Measurements from ENCODE around the gene EDNRA.
"Not testable (repeated sequence)": the region's sequence is repeated elsewhere in the genome, so short reads cannot be mapped to it uniquely, and the experiment has no call there.

Gene EDNRA

DNA sequence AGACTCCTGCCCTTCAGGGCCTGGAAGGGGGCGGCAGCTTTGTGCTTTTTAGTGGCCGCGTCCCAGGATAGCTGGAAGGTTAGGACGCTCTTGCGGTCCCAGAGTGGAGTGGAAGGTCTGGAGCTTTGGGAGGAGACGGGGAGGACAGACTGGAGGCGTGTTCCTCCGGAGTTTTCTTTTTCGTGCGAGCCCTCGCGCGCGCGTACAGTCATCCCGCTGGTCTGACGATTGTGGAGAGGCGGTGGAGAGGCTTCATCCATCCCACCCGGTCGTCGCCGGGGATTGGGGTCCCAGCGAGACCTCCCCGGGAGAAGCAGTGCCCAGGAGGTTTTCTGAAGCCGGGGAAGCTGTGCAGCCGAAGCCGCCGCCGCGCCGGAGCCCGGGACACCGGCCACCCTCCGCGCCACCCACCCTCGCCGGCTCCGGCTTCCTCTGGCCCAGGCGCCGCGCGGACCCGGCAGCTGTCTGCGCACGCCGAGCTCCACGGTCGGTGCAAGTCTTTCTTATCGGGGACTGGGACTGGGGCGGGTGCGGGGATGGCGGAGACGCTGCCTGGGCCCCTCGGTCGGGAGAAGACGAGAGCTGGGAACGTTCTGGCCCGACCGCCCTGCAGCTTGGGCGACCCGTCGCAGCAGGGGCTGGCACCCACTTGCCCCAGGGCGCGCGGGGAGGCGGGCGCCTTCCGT is at the start of gene EDNRA:
Gene EDNRA, plus strand, starts transcription at position 207 of the 686 bp plus-strand sequence. CDS start 4,585 bp downstream, outside the sequence.
- in situ Hi-C loops (cut with HindIII; ENCODE audit: low sequenced_read_pairs): no loop called here

DNA sequence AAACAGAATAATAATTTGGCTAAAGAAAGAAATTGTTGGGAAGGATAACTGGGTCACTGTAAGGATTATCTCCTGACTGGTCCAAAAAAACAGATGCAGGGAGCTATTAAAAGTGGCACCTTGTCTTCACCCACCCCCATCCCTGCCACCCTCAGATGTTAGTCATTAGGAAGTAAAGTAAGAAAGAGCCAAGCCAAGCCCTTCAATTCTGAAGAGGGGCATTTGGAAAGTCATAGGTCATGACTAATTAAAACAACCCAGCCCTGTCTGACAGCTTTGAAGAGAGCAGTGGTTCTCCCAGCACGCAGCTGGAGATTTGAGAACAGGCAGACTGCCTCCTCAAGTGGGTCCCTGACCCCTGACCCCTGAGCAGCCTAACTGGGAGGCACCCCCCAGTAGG is 46.5 kb upstream of the EDNRA start:
- in situ Hi-C loops (cut with HindIII; ENCODE audit: low sequenced_read_pairs): not testable (repeated sequence)

DNA sequence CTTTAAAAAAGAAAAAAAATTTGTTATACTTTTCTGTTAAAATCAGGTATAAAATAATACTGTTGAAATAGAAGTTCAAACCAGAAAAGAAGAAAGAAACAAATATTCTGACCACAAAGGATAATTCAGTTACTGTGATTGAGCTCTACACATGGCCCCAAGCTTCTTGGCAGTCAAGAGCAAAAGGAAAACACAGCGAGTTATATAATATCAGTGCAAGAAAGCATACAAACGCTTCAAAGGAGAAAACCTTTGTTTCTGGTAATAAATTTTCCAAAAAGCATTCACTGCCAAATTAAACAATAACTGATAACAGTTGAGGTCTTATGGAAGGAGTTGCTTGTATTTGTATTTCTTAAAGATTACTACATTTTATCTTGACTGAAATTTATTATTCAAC is 40.5 kb upstream of the EDNRA start:
- in situ Hi-C loops (cut with HindIII; ENCODE audit: low sequenced_read_pairs): no loop called here

DNA sequence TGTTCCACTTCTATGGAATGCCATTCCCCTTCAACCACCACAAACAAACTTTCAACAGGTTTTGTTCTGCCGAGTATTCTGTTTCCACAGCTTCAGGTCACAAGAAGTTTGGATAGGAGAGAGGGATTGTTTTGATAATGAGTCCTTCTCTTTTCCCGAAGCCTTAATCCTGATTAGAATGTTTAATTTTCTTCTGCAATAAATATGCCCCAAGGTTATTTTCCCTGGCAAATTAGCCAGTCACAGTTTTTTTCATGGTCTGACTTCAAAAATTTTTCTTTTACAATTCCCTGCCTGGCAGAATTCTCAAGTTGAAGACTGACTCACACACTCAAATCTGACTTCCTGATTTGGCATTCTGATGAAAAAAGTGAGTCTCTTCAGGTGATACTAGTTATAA is 33.1 kb upstream of the EDNRA start:
- in situ Hi-C loops (cut with HindIII; ENCODE audit: low sequenced_read_pairs): no loop called here

DNA sequence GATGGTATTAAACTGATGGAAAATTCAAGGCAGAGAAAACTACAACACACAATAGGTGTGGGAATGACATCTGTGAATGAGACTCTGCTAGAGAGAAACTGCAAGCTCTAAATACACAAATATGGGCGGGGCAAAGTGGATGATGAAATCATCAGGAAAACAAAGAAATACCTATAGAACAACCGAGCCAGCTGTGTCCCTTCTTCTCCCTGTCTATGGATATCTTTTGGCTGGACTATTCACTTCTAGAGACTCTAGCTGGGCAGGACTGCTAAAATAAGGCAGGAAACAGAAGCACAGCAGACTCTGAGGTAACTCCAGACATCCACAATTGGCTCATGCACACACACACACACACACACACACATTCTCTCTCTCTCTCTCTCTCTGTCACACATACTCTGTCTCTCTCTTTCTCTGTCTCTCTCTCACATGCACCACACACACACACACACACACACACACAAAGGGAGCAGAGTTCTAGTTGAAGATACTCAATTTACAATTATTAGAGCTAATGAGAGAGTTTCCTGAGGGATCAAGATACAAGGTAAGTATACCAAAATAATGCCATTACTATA is 27.2 kb upstream of the EDNRA start:
- in situ Hi-C loops (cut with HindIII; ENCODE audit: low sequenced_read_pairs): no loop called here

DNA sequence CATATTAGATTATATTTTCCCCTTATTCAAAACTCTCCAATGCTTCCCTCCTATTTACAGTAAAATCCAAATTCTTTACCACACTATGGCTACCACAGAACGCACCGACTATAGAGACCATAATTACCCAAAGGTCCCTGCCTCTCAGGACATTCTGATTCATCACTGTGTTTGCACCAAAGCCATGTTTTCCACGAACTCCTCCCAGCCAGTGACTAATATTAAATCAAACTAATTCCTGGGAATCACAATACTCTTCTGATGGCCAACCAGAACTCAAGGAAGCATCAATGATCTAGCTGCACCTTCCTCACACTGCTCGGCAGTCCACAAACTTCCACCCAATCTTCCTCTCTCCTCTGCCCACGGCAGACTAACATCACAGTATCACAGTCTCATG is 24.2 kb upstream of the EDNRA start:
- in situ Hi-C loops (cut with HindIII; ENCODE audit: low sequenced_read_pairs): no loop called here

DNA sequence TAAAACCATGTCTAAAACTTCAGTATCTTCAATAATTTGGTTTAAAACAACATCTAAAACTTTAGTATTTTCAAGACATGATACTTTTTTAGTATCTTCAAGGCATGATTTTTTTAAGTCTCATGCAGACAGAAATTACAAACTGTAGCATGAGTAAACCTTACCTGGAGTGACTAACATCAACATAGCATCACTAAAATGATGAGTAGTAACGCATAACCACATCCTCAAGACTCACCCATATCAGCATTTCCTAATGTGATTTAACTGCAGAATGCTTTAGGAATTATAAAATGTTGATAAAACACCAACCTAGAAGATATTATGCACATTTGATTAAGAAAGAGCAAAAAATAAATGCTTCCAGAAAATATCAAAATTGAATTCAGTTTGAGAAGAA is 19.7 kb upstream of the EDNRA start:
- in situ Hi-C loops (cut with HindIII; ENCODE audit: low sequenced_read_pairs): no loop called here

DNA sequence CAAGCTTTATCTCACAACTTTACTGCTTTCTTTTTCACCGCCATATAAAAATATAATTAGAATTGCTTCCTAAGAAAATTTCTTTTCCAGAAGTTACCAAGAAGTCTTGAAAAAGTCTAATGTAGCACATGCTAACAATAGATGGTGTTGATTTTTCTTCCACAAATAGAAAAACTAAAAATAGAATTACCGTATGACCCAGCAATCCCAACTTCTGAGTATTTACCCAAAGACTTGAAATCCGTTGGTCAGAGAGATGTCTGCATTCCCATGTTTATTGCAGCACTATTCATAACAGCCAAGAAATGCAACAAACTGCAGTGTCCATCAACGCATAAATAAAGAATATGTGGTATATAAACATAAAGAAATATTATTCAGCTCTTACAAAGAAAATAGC is 17.8 kb upstream of the EDNRA start:
- in situ Hi-C loops (cut with HindIII; ENCODE audit: low sequenced_read_pairs): no loop called here

DNA sequence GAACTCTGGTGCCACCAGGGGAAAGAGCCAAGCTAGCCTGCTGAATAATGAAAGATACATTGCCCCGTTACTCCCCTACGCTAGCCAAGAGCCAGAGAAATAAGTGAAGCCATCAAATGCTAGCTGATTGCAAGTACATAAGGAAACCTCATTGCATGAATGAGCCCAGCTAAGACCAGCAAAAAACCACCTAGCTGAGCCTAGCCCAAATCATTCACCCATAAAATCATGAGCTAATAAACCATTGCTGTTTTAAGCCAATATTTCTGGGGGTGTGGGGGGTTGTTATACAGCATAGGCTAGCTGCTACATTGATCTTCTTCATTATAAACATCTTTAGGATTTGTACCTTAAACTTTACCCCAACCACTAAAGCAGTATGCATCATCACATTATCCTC is 15.4 kb upstream of the EDNRA start:
- in situ Hi-C loops (cut with HindIII; ENCODE audit: low sequenced_read_pairs): no loop called here

DNA sequence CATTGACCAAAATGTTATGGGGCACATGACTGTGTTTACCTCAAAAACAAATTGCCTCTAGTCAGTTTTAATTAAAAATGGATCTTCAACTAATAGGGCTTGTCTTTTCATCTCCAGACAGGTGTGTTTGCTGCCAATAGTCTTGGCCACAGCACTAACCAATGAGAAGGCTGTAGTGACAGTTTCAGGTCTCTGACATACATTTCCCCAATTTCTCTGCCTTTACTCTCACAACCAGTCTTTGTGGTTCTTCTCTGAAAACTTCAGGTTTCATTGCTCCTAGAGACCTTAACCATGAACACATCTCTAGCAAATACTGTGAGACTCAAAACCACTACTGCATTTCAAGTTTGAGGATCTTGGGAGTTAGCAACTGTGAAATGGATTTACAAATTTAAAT is 3.5 kb upstream of the EDNRA start:
- in situ Hi-C loops (cut with HindIII; ENCODE audit: low sequenced_read_pairs): no loop called here

DNA sequence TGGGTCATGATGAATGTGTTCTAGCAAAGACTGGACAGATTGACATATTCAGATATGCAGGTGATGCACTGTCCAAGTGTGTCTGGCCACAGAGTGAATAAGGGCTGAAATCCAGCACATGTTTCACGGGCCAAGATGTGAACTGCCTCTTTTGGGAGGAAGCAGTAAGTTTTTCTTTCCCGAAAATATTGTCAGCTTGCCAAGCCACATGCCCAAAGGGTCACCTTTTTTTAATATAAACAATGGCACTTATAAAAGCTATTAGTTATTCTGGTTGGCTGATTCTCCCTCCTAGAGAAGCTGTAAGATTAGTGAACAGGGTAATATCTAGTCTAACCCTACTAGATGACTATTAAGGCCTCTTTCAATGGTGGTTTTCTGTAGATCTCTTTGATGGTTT is 1.5 kb upstream of the EDNRA start:
- in situ Hi-C loops (cut with HindIII; ENCODE audit: low sequenced_read_pairs): no loop called here

DNA sequence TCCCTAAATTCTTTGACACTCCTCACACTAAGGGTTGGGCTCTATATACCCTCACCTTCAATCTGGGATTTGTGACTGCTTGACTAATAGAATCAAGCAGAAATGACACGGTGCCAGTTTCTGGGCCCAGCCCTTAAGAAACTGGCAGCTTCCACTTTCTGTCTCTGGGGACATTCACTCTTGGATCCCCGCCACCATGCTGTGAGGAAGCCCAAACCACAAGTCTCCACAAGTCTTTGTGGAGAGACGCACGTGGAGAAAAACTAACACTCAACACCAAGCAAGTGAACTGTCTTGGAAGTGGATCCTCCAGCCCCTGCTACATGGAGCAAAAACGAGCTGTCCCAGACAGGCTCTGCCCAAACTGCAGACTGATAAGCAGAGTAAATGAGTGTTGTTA is 1.1 kb upstream of the EDNRA start:
- in situ Hi-C loops (cut with HindIII; ENCODE audit: low sequenced_read_pairs): no loop called here

DNA sequence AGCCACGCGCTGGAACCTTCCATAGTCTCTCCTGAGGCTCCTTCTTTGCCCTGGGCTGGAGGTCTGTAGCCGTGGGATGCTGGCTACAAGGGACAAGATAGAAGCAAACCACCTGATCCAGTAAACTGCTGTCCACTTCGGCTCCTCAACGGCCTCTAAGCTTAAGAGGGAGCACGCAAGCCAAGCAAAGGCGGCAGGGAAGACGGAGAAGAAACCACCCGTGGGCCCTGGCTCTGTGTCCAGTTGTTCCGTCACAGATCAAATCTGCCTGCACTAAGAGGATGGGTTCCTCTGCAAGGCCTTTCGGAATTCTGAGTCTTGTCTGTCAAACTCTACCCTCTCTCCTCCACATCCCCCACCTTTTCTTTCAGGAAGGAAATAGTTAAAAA is 401 bp upstream of the EDNRA start:
- in situ Hi-C loops (cut with HindIII; ENCODE audit: low sequenced_read_pairs): no loop called here

DNA sequence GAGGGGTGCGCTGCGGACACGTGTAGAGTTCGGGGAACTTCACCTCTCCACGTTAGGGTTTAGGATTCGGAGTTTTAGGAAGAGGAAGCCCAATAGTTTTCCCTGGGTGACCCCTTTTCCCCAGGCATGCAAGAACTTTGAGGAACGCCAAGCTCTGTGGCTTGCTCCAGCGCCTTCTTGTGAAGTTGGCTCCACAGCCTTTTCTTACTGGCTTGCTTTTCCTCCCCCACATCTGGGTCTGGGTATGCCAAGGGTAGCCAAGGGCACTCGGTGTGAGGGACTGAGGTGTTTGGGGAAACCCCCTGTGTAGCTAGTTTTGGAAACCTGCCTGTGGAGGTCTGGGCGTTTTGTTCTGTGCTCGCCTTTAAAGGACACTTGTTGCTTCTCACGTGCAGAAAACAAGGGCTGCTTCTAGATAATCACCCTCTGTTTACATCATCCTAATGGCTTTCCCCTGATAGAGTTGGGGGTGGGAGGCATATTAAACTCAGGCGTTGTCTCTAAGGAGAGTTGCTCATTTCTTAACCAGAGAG is 746 bp downstream of the EDNRA start:
- in situ Hi-C loops (cut with HindIII; ENCODE audit: low sequenced_read_pairs): no loop called here

DNA sequence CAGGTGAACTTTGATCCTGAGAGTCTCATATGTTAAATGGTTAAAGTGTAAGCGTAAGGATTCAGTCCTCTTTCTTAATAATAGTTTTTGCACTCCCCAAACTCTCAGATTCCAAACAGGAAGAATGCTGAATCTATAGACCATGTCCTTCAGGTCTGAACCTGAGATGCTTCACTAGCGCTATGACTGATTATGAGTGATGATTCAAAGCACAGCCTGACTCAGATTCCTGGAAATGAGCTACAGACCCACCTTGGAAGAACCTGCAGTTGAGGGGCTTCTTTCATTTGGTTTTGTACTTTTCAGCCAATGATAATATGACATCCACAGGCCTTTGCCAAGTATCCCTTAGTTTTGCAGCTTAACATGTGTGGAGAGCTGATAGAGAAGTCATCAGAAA is 1.4 kb downstream of the EDNRA start:
- in situ Hi-C loops (cut with HindIII; ENCODE audit: low sequenced_read_pairs): no loop called here

DNA sequence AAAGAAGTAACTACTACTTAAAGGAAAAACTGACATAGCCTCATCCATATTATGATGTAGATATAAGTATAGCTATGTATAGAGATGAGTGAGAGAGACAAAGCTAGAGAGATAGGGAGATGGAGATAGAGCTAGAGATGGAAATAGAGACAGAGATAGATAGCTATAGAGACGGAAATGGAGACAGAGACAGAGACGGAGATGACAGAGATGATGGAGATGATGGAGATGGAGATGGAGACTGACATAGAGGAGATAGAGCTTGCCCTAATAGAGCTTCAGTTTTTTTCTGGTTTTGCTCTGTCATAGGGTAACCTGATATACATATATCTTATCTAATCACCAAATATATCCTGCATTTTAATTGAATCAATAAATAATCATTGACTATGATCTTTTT is 4.3 kb downstream of the EDNRA start:
- in situ Hi-C loops (cut with HindIII; ENCODE audit: low sequenced_read_pairs): no loop called here

DNA sequence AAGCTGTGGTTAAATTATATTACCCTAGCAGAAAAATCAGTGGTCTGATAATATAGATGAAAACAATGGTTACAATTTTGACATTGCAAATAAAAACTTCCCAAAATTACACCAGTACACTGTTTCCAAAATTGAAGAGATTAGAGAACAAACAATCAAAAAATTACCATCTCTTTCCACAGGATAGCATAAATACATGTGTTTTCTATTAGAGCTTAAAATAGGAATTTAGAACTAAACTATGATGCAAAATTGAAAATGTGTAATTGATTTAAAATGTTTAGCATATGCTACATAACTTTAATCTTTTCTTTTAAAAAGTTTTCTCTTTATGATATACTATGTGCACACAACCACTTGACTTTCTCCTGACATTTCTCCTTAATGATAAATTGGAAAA is 6.7 kb downstream of the EDNRA start:
- in situ Hi-C loops (cut with HindIII; ENCODE audit: low sequenced_read_pairs): no loop called here

DNA sequence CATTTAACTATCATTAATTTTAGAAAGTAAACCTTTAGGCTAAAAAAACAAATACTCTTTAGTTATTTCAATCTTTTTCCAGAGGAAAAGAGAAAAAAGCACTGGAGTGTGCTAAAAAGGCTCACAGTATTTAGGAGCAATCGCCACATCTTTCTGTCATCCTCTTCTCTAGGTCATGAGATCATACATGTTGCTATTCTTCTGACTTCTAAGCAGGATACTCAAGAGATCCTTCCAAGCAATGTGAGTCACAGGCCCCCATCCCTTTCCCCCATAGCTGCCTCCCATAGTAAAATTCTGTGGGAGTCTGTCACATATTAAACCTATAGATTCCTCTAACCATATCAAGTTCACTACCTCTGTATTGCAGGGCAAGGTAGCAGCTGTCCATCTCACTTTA is 7.7 kb downstream of the EDNRA start:
- in situ Hi-C loops (cut with HindIII; ENCODE audit: low sequenced_read_pairs): no loop called here

DNA sequence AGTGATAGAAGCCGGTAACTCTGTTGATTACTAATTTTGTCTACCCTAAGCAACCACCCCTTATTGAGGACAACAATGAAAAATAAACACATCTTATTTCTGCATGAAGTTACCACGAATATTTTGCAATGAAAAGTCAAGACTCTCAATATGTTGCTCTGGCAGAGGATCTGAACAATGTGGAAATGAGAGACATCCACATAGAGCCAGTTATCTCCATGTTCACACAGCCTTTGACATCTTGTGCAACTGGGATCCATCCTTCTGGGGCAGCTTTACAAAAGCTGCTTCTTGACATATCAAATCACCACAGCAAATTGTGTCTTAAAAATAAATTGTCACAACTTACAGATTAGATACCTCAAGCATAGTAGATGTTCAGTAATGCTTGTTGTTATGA is 10.2 kb downstream of the EDNRA start:
- in situ Hi-C loops (cut with HindIII; ENCODE audit: low sequenced_read_pairs): no loop called here

DNA sequence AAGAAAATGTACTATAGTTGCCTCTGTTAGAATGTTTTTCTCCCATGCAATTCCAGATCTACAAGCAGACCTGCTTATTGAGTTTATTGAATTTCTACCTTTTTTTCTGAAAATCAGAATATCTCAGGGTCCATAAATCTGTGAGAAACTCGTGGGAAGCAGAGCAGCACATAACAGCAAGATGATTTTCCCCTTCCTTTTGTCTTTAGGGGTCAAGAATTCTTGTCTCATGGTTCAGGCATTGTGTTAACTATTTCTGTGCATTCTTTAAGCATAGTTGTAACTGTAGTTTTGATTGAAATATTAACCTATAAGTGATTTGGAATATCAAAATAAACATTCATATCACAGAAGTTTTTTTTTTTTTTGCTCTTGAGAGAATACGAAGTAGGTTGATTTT is 11.4 kb downstream of the EDNRA start:
- in situ Hi-C loops (cut with HindIII; ENCODE audit: low sequenced_read_pairs): no loop called here

DNA sequence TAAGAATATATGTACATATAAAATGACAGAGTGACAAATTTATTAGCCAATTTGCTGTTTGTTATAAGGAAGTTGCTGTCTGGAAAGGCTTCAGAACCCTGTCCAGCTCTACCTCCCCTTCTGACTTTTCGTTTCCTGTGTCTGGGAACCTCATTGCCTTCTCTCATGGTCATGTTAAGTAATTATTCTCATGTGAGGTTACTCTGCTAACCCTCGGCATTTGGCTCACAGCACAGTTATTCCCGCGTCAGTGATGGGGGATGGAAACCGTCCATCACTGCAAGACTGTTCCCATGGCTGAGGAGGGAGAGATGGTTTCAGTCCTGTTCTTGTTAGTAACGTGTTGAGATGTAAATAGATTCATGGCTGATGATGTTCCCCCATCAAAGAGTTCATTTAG is 11.9 kb downstream of the EDNRA start:
- in situ Hi-C loops (cut with HindIII; ENCODE audit: low sequenced_read_pairs): no loop called here

DNA sequence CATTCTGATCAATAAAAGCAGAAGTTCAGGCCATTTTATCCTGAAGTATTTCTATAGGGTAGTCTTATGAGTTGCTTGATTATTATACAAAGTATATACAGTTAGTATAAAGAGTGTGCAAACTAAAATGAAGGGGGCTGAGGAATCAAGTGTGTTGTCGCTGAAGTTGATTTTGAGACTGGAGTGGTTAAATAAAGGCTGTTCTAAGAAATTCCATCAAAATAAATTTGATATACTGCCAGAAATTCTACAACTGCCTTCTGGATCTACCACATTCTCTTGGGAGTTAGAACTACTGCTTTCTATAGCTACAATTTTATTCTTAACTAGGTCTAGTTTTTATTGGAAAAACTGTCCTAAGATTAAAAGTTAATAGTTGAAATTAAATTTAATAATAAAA is 12.4 kb downstream of the EDNRA start:
- in situ Hi-C loops (cut with HindIII; ENCODE audit: low sequenced_read_pairs): no loop called here

DNA sequence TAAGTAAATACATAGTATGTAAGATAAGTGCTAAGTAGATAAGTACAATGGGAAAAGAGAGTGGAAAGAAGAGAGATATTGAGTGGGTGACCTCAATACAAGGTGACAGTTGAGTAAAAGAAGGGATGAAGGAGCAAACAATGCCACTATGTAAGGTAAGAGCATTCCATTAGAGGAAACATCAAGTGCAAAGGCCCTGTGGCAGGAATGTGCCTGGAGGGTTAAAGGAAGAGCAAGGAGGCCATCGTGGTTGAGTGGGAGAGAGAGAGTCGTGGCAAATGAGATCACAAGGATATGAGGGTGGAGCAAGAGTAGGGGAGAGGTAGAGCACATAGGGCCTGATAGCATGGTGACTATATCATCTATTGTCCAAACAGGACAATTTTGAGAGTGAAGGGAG is 13.4 kb downstream of the EDNRA start:
- in situ Hi-C loops (cut with HindIII; ENCODE audit: low sequenced_read_pairs): no loop called here
